ENCODE data around the gene FAF1. TPM values are rescaled to one million over a fixed set of nuclear protein-coding genes. Genes with fewer than 3 reads are reported as not detected.

Gene FAF1
- total RNA-seq, 2 experiments from 2014 or later = 43.5 to 44.0 TPM

GRCh38 chr1:50488356-50488755 is 471.7 kb downstream of the FAF1 start:
- Histone ChIP-seq H3K4me1 (ENCODE audit: insufficient read depth, low read length) (no peaks in the 10 kb centered on the region), H3K9me3 (ENCODE audit: control insufficient read depth in 1 of 2, insufficient read depth in 1 of 2, low read length in 2 of 2) (no peaks in the 10 kb centered on the region), H3K27ac (ENCODE audit: low read depth in 1 of 2, low read length in 2 of 2) (no peak overlapping the region), H3K36me3 (ENCODE audit: insufficient read depth, low read length) (peaks cover 18% of the 10 kb centered on the region), H3K4me3 (ENCODE audit: low read length) (no peak overlapping the region), H3K27me3 (ENCODE audit: control insufficient read depth in 1 of 2, insufficient read depth in 2 of 2, low read length in 2 of 2) (no peaks in the 10 kb centered on the region)
- Mint-ChIP-seq H3K4me1 (ENCODE audit: low read depth) (no peaks in the 10 kb centered on the region), H3K9me3 (peaks cover 4% of the 10 kb centered on the region), H3K4me3 (no peak overlapping the region), H3K36me3 (ENCODE audit: low read depth) (peaks cover 87% of the 10 kb centered on the region), H3K27ac (no peak overlapping the region), H3K27me3 (no peaks in the 10 kb centered on the region)
- POLR2A ChIA-PET = no interaction called here
- DNase-seq (no peak), ATAC-seq (ENCODE audit: poor library complexity) (no peak)
- no peak for TF ChIP-seq CTCF (IDR thresholded peaks at IDR 0.05)
- intact Hi-C loops (cut with DNase I, micrococcal nuclease) = no loop called here
- CTCF ChIA-PET = interaction anchor here (0.5 kb wide), 1 partner anchor 10 kb away, joined by 3 read pairs; no protein-coding TSS in a partner anchor

DNA sequence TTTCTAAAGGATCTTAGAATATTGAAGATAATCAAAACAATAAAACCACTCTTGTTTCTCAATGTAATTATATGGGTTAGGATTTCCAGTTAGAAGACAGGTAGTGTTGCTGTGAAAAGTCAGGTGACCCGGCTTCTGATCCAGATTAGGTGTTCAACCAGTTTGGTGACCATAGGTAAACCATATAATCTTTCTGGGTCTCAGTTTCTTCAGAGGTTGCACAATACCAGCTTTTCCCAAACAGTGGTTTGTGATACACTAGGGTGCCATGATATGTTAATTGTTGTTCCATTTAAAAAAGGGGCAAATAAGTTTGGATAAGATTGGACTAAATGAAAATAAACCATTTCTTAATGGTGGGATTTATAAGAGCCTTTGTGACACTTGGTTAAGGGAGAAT is 472.3 kb downstream of the FAF1 start:
- ATAC-seq (ENCODE audit: poor library complexity) = no peak
- DNase-seq = no peak
- H3K36me3 Mint-ChIP-seq (ENCODE audit: low read depth) = peaks cover 86% of the 10 kb centered on the region
- H3K27ac ChIP-seq (ENCODE audit: low read depth in 1 of 2, low read length in 2 of 2) = no peak overlapping the region
- H3K27ac Mint-ChIP-seq = no peak overlapping the region
- TF ChIP-seq CTCF (IDR thresholded peaks at IDR 0.05) = no peak
- H3K27me3 Mint-ChIP-seq = no peaks in the 10 kb centered on the region
- ChIA-PET POLR2A (no interaction called here), CTCF (no interaction called here)
- H3K9me3 ChIP-seq (ENCODE audit: control insufficient read depth in 1 of 2, insufficient read depth in 1 of 2, low read length in 2 of 2) = no peaks in the 10 kb centered on the region
- intact Hi-C loops (cut with DNase I, micrococcal nuclease) = no loop called here
- H3K4me1 ChIP-seq (ENCODE audit: insufficient read depth, low read length) = no peaks in the 10 kb centered on the region
- H3K4me1 Mint-ChIP-seq (ENCODE audit: low read depth) = no peaks in the 10 kb centered on the region
- peaks cover 18% of the 10 kb centered on the region for H3K36me3 ChIP-seq (ENCODE audit: insufficient read depth, low read length)
- no peak overlapping the region for H3K4me3 Mint-ChIP-seq
- H3K27me3 ChIP-seq (ENCODE audit: control insufficient read depth in 1 of 2, insufficient read depth in 2 of 2, low read length in 2 of 2) = no peaks in the 10 kb centered on the region
- peaks cover 4% of the 10 kb centered on the region for H3K9me3 Mint-ChIP-seq
- no peak overlapping the region for H3K4me3 ChIP-seq (ENCODE audit: low read length)

DNA sequence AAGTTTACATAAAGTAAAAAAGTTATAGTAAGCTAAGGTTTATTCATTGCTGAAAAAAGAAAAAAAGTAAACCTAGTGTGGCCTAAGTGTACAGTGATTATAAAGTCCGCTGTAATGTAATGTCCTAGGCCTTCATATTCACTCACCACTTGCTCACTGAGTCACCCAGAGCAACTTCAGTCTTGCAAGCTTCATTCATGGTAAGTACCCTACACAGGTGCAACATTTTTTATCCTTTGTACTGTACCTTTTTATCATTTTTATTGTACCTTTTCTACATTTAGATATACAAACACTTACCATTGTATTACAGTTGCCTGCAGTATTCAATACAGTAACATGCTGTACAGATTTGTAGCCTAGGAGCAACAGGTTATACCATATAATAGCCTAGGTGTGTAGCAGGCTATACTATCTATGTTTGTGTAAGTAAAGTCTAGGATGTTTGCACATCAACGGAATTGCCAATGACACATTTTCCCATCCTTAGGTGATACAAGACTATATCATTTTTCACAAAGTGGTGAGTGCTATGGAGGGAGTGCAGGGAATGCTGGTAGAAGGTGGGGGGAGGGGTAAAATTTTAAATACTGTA is 478.8 kb downstream of the FAF1 start:
- Histone ChIP-seq H3K9me3 (ENCODE audit: control insufficient read depth in 1 of 2, insufficient read depth in 1 of 2, low read length in 2 of 2) (no peaks in the 10 kb centered on the region), H3K36me3 (ENCODE audit: insufficient read depth, low read length) (no peaks in the 10 kb centered on the region), H3K4me1 (ENCODE audit: insufficient read depth, low read length) (no peaks in the 10 kb centered on the region), H3K27me3 (ENCODE audit: control insufficient read depth in 1 of 2, insufficient read depth in 2 of 2, low read length in 2 of 2) (no peaks in the 10 kb centered on the region), H3K27ac (ENCODE audit: low read depth in 1 of 2, low read length in 2 of 2) (no peak overlapping the region), H3K4me3 (ENCODE audit: low read length) (no peak overlapping the region)
- ATAC-seq (ENCODE audit: poor library complexity) (no peak), DNase-seq (no peak)
- Mint-ChIP-seq H3K4me3 (no peak overlapping the region), H3K27me3 (no peaks in the 10 kb centered on the region), H3K36me3 (ENCODE audit: low read depth) (peaks cover 44% of the 10 kb centered on the region), H3K4me1 (ENCODE audit: low read depth) (no peaks in the 10 kb centered on the region), H3K27ac (no peak overlapping the region), H3K9me3 (no peaks in the 10 kb centered on the region)
- ChIA-PET CTCF (interaction anchor here (0.6 kb wide), 1 partner anchor 26 kb away, joined by 3 read pairs; no protein-coding TSS in a partner anchor), POLR2A (no interaction called here)
- intact Hi-C loops (cut with DNase I, micrococcal nuclease) = no loop called here
- no peak for TF ChIP-seq CTCF (IDR thresholded peaks at IDR 0.05)
